Measurements from ENCODE around the gene CLBA1.

Gene CLBA1

DNA sequence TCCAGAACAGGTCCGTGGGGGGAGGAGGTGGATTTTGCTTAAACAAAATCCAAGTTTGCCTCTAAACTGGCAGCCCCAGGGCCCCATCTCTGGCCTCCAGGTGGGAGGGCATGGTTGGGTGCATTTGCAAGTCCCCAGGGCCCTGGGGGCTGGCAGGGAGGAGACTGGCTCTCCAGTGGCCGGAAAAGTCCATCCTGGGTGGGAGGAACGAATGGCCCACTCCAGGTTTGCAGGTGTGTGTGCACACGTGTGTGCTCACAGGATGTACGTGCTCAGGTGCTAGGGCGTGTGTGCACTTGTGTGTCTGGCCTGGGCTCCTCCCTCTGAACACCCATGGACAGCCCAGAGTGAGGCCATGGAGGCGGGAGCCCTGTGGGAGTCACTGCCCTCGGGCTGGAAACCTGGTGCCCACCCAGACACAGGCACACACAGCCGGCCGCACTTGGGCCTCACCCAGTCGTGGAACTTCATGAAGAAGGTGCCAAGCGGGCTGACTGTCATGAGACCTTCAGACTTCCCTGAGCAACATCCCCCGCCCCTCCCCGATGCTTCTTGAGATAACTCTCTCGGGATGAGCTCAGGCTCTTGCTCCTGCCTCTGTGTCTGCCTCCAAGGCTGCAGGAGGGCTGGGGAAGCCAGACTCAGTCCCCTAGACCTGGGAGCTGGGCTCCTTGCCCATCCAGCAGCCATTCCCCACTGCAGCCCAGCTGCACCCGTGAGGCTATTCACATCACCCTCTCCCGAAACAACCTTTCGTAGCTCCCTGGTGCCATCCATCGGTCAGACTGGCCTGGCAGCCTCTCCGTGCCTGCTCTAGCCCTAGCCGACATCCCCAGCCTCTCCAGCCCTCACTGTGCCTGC lies 16.8 kb upstream of the CLBA1 start:
- no peak for DNase-seq

DNA sequence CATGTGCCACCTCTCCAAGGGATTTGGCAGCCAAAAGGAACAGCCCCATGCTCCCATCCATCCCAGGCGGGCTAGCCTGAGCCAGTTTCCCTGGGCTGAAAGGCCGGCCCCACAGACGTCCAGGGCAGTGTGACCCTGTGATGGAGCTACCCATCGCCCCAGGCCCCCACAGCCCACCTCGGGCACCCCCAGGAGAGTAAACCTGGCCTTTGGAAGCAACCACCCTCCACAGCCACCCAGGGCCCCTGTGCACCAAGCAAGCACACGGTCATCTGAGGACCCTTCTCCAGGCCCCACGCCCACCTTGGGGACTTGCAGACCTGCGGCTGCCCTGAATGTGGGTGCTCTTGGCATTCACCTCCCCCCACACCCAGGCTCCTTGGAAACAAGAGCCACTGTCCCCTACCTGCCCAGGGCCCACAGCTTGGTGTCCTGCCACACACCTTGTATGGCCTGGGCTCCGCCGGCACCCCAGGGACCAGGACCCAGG lies 15.8 kb upstream of the CLBA1 start:
- DNase-seq = no peak

DNA sequence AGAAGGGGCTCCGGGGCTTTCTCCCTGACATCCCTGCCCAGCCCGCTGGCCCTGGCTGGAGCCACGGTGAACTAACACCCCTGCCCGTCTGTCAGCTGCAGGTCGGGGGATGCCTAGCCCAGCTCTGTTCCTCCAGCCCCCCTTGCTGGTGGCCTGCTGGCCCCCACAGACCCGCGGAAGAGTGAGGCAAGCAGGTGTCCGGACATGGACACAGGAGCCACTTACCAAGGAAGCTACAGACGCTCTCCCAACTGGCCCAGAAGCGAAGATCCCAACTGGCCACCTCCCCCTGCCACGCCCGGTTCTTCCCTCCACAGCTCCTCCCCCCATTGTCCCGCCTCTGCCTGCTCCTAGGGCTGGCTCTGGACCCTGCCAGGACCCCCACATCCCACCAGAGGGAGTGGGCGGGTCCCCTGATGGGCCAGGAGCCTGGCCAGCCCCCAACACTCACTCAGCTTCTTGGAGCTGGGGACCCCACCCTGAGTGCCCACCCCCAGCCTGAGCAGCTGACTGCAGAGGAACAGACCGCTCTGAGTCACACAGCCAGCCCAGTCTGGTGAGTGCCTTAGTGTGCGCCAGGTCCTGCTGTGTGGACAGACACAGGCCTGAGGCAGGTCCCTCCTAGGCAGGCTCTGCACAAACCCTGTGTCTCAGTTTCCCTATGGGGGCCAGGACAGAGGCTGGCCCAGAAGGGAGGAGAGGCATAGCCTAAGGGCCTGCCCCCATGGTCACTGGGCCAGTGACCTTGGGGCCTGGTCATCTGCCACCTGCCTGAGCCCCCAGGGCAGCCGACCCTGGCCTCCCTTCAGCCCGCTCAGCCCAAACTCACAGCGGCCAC lies 15.1 kb upstream of the CLBA1 start:
- DNase-seq = no peak

DNA sequence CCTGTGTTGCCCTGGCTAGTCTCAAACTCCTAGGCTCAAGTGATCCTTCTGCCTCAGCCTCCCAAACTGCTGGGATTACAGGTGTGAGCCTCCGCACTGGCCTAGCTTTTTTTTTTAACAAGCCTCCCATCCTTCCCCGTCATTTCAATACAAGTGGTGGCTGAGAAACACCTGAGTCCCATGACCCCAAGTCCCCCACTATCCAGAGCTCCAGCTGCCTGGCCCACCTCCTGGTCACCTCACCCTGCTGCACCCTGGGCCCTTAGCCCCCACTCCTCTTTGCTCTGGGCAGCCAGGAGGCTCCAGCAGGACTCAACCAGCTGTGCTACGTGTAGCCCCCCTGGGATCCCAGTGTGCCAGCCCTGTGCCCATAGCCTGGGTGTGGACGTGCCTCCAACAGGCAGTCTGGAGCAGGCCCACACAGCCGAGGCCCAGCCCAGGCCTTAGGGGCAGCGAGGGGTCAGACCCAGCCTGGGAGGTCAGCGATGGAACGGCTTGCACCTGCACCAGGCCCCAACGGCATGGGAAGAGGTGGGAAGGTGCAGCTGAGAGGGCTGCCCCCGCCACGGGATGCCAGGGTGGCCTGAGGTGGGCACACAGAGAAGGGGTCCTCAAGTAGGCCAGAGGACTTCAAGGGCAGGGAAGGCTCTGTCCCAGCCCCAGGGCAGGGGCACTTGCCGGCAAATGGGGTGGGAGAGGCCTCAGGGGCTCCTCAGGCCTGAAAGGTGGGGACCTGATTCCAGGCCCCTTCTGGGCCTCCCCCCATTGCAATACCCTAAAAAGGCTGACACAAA lies 13.9 kb upstream of the CLBA1 start:
- no peak for DNase-seq

DNA sequence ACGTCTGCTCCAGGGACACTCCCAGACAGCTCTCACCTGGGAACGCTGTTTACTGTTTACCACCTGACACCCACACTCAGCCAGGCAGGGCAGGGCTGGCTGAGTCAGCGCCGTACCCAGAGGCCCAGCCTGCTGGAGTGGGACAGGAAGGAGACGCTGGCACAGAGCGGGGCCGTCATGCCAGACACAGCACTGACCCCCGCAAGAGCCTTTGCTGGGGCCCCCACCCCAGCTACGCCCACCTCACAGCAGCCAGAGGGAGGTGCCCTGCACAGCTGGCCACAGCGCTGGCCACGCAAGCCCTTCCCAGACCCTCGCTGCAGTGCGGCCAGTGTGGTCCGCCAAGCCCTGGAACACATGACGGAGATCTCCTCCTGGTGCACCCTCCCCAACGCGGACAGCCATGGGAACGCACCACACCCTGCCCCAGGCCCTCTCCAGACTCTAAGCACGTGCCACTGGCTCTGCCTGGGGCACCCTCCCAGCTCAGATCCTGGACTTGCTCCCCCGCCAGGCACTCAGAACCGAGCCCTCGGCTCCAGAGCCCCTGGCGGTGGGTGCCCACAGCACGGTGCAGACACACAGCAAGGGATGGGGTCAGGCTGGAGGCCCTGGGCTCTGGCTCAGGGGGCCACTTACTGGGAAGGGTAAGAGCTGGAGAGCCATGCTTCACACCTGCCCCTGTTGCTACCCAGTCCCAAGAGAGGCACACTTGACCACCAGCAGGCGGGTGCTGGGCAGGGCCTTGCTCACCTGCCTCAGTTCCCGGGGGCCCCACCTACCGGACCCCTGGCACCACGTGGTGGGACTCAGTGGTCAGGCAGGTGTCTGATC lies 13.1 kb upstream of the CLBA1 start:
- no peak for DNase-seq

DNA sequence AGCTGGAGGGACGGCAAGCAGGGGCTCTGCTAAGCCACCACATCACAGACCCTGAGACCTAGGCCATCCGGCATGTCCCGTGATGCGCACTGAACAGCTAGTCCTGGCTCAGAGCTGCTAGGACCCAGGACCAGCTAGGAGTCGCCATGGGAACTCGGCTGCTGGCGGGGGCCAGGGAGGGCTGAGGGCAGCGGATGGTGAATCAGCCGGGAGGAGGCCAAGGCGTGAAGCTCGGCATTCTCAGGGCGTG lies 12.5 kb upstream of the CLBA1 start:
- no peak for DNase-seq

DNA sequence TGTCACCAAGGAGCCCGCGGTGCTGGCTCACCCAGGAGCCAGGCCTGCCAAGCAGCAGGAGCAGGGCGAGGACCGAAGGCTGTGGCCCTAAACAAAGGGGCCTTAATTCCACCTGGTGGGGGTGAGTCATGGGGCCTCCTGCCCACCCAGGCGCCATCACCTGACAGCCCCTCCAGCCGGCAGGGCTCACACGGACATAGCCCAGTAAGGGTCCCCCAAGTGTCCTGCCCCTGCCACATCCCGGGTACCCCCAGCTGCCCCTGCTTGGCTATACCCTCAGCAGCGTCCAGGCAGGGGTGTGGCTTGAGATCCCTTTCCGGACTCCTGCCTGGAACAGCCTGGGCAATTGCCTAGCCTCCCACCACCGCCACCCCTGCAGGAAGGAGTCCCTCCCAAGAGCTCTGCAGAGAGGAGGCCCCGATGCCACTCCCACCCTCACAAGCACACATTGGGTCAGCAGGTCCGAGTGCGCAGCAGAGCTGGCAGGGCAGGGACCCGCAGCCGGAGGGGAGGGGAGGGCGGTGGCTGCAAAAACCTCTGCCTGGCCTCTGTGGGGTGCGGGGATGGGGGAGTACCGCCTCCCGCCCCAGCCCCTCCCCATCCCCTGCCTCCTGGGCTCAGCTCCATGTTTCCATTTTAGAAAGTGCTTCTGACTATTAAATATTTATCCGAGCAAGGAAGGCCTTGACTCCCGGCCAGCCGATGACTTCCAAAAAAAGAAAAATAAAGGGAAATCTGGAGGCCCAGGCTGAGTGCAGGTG lies 12.0 kb upstream of the CLBA1 start:
- no peak for DNase-seq

DNA sequence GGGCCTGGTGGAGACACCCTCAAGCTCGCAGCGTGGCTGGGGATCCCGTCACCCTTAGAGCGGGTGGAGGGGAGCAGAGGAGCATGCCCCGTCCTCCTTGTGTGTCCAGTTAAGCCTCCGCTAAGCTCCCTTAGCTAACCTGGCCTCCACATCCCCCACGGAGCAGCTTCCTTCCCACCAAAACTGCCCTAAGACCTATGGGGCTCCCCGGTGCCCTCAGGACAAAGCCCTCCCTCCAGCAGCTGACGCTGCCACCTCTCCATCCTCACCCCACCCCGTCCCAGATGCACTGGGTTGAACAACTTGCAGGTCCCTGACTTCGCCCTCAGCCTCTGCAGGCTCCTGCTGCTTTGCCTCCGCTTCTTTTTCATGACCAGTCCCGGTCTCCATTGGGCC lies 11.4 kb upstream of the CLBA1 start:
- no peak for DNase-seq

DNA sequence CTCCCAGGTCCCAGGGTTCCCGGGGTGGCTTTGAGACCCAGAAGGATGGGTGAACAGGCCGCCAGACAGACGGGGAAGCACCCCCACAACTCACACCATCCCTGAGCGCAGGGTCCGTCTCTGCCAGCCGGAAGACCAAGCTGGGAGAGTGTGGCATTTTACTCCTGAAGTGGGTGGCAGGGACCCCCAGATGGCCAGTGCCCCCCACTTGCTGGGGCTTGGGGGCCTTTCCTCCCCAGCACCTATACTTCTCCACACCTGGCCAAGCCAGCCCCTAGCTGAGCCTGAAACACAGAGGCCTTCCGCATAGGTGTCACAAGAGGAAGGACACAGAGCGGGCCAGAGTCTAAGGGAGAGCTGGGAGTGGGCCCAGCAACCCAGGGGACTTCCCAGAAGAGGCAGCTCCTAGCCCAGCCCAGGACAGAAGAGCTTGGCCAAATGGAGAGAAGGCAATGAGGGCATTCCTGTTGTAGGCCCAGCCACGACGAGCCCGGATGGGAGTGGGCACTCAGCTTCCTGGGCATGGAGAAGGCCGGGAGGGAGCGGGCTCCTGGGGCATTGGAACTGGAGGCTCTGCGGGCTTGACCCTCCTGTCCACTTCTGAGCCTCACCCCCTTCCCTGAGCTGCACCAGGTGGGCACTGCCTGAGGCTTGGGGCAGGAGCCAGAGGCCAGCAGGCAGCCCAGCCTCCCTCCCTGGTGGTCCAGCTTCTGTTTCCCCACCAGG lies 10.8 kb upstream of the CLBA1 start:
- no peak for DNase-seq

DNA sequence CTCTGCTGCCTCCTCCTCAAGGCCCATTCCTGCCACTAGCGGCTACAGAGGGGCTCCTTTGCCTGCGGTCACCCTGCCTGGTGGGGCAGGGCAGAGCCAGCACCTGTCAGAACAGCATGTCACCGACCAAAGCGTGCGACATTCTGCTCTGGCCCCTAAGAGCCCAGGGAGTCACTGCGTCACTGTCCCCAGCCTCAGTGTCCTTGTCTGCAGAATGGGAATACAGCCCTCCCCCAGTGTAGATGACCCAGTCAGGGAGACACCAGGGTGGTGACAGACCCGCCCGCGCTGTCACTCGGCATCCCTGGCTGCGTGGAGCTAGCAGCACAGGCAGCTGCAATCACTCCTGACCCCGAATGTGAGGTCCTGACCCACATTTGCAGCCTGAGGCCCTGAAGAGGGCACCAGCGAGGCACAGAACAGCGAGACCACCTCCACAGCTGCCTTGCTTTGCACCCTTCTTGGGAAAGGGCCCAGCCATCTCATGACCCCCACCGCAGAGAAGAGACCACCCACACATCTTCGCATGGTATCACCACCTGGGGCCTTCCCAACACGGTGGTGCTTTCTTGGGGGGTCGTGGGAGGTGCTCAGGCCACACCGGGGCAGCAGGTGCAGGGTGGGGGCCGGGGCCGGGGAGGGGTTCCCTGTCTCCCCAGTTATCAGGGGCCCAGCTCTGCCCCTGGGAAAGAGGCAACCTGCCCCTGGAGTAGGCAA lies 9.9 kb upstream of the CLBA1 start:
- no peak for DNase-seq

DNA sequence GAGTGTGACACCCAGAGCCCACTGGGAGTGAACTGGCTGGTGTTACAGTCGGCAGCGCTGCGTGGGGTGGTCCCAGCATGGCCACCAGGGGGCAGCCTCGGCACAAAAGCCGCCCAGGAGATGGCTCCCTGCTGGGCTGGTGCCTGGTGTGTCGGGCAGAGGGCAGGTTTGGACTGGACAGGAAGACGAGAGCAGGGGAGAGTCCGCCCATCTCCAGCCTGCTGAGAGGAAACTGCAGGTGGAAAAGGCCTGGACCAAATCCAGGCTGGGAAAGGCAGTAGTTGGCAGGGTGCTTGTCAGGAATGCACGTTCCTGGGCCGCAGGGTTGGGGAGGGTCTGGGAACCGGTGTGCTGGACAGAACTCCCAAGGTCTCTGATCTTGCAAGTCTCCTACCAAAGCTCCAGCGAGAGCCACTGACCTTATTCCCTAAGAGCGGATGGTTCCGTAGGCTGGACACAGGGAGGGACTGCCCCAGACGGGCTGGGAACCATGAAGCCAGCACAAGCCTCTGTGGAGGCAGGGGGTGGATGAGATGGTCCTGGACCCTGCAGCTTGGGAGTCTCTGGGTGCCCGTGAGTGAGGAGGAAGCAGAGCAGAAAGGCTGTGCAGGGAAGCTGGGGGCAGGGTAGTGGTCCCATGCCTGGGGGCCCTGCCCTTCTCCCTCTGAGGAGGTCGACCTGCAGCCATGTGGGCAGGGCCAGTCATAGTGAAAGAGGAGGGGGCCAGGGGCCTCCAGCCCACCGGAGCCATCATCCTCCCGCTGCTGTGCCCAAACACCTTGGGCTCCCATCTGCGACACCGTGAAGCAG lies 9.2 kb upstream of the CLBA1 start:
- peak; percentile 71 for DNase-seq

DNA sequence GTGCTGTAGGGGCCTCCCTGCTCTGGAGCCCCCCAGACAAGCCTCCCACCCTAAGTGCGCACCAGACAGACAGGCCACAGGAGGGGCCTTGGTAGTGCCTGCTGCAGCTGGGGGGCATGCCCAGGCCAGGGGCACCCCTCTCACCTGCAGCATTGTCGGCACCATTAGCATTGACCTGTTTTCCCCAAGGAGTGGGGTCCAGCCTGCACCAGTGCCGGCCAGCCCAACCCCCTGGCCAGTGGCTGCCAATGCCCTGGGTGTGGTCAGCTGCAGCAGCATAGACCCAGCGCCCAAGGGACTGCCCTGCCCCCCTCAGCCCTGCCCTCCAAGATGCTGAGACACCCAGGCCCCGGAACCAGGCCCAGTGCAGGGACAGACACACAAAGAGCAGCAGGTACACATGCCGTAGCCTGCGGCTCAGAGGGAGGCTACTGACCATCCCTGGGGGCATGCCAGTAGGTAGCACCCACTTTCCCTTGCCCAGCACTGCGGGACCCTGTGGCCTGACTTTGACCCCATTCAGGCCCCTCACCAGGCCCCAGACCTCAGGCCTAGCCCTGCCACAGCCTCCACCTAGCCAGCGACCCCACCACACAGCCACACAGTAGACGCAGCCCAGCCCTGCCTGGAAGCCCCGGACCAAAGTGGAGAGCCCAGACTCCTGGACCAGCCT lies 8.4 kb upstream of the CLBA1 start:
- DNase-seq = no peak

DNA sequence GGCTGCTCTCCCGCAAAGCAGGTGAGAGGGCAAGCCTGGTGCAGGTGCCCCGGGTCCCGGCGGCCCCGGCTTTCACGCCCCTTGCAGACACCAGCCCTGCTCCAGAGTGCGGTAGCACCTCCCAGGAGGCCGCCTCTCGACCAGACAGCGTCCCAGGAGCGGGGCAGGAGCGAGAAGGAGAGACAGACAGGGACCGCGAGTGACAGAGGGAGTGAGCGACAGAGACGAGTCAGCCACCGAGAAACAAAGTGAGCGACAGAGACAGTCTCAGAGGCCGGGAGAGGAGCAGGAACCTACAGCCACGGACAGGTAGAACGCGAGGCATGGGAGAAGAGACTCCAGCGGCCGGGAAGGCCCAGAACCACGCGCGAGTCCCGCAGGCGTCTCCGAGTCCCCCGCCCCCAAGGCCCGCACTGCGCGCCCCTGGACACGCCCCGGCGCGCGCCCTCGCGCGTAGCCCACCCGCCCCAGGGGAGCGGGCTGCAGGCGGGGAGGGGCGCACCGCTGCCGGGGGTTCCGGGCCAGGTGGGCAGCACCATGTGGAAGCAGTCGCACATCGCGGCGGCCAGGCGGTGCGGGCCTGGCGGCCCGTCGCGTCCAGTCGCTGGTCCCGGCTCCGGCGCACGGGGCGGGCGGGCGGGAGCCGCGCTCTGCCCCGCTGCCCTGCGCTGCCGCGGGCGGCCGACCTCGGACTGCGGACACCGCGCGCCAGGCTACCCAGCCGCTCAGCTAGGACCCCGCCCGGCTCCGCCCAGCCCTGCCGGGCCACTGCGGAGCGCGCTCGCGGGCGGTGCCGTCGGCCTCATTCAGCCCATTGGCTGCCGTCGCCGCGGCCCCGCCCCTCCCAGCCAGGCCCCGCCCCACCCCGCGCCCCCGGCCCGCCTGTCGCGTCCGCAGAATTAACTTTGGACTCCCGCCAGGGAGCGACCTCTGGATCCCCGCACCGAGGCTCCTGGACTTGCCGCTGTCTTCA lies 7.6 kb upstream of the CLBA1 start, which contains the start of gene AHNAK2:
TSS of gene AHNAK2 (minus strand) at position 694 of the 973 bp plus-strand sequence. CDS start at position 557, 137 bp downstream.
- peak; percentile 35 for DNase-seq

DNA sequence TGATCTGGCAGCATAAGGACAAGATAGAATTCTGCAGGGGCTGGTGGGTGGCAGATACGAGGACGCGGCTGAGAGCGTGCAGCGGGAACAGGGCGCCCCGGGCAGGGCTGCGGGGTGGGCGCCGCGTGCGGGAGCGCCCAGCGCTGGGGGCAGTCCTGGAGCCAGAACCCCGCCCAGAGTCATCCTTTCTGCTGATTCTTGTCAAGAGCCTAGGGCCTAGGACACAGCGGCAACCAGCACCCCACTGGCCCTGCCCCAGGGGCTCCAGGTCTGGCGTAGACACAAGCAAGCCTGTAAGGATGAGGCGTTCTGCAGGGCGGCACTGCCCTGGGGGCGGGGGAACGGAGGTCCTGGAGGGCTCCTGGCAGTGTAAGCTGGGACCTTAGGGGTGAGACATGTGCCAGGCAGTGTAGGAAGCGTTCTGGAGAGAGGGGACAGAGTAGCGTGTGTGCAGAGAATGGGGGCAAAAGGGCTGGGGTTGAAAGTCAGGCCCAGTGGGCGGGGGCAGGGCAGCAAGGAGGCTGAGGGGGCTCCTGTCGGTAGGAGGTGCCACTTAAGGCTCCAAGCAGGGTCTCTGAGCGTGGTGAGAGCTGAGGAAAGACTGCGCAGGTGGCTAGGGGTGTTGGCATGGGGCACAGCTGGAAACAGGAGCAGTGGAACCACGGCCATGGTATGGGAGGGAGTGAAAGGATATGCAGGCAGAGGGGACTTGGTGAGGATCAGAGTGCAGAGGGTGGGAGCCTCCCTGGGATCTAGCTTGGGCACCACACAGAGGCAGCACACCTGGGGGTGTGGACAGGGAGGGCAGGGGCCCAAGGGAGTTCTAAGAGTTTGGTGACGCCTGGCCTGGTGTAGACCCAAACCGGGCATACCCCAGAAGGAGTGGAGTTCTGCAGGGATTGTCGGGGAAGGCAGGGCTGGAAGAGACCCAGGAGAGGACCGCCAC lies 6.6 kb upstream of the CLBA1 start:
- DNase-seq = no peak

DNA sequence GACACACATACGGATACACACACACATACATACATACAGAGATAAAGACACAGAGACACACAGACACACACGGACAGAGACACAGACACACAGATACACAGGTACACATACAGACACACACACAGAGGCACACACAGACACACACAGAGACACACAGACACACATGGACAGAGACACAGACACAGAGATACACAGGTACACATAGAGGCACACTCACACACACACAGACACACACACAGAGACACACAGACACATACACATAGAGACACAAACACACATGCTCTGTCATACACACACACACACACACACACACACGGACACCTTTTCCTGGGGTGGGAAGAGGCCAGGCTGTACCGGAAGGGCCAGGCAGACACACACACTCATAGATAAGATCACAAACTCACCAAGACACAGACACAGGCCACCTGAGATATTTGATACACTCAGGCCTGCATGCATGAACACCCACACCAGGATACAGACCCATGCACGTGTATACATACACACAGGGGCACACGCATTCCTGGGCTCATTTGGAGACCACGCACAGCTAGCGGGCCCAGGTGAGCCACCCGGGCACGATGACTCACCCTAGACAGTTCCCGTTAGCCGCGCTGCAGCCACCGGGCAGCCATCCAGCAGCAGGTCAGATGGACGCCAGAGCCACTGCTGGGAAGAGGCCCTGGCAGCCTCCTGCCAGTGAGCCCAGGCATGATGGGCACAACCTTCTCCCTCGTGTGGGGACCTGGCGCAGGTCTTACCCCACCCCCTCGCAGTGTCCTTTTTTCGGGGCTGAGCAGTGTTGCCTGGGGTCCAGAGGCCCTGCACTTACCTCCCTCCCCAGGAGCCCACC lies 5.6 kb upstream of the CLBA1 start:
- no peak for DNase-seq
